ENCODE data around the gene SIRPD.
"Not testable (repeated sequence)": the region's sequence is repeated elsewhere in the genome, so short reads cannot be mapped to it uniquely, and the experiment has no call there.

- not testable (repeated sequence) for TF ChIP-seq EZH2phosphoT487 (IDR thresholded peaks at IDR 0.05; ENCODE audit: borderline replicate concordance, low read length); CTCF (IDR thresholded peaks at IDR 0.05; ENCODE audit: low read depth, low read length, poor library complexity, severe bottlenecking)
These were observed 18.5 kb upstream of the SIRPD start for GRCh38 chr20:1576003-1576402.
